K562 (cell line): Measurements from ENCODE around the gene RAB14. TPM values are rescaled to one million over a fixed set of nuclear protein-coding genes. Genes with fewer than 3 reads are reported as not detected.

Source experiments
- ATAC-seq: fragments of 200-7000 bp; cut with Tn5 transposase; 3 replicates; pipeline ENCODE4 v1.9.1; 2020; ENCODE audit warnings: moderate library complexity
- BruUV-seq: library from RNA; stranded (reverse); fragments of 400-500 nt; replicated peaks from 2 replicates; lab custom pipeline; 2021; lab: Mats Ljungman, UMichigan
- CTCF ChIA-PET: fragments of 300-600 bp; formaldehyde crosslinking; extraction: SDS; loops from one replicate; lab custom pipeline; 2021; ENCODE audit warnings: low intra/inter-chr PET ratio; lab: Yijun Ruan, JAX
- POLR2A ChIA-PET: fragments of 300-600, 350-650 bp; sonication (Branson Sonifier 250); formaldehyde crosslinking; extraction: SDS; loops from one replicate; lab custom pipeline; 2021; ENCODE audit warnings: antibody characterized with exemption, inconsistent platforms; lab: Yijun Ruan, JAX
- DNase-seq, 4 experiments: peaks; one replicate each; pipeline versions ENCODE4 v3.0.0 to v3.0.0-alpha.2; 2011 to 2018; ENCODE audit warnings: low spot score in 3 of 4, mixed read lengths in 3 of 4; ENCODE audit errors: extremely low read depth in 1 of 4
- FAIRE-seq: peaks from 2 replicates; lab custom pipeline; 2011; peaks lifted over from hg19 to GRCh38; lab: Jason Lieb, UNC
- H2AFZ ChIP-seq: 2 replicates; pipeline ENCODE4 v1.6.0; 2011; ENCODE audit warnings: low read depth, low read length, control low read depth, inconsistent platforms
- H3K27ac ChIP-seq: fragments of 200-600 bp; 3 replicates; pipeline ENCODE4 v1.8.0; 2011; ENCODE audit warnings: low read depth, mild to moderate bottlenecking, control low read depth, inconsistent platforms, low read length, moderate library complexity, mixed read lengths; ENCODE audit errors: extremely low read depth
- H3K27me3 ChIP-seq, 2 experiments: fragments of 300-600 bp in 1 of 2; 2 replicates in 1 of 2; 3 replicates in 1 of 2; pipeline versions ENCODE4 v1.6.0 to v1.8.0; 2011; ENCODE audit warnings: inconsistent platforms in 2 of 2, low read length in 2 of 2, mild to moderate bottlenecking in 1 of 2, mixed read lengths in 1 of 2, moderate library complexity in 1 of 2; ENCODE audit not compliant: control insufficient read depth in 2 of 2, insufficient read depth in 2 of 2
- H3K36me3 ChIP-seq: fragments of 300-600 bp; 3 replicates; pipeline ENCODE4 v1.8.0; 2011; ENCODE audit warnings: mild to moderate bottlenecking, low read length, inconsistent platforms; ENCODE audit not compliant: control insufficient read depth, insufficient read depth
- H3K4me1 ChIP-seq, 2 experiments: fragments of 200-600 bp in 1 of 2; replicated peaks in 1 of 2; 2 replicates in 1 of 2; 3 replicates in 1 of 2; pipeline versions ENCODE4 v1.5.1 to v1.8.0; 2011; ENCODE audit warnings: inconsistent platforms in 2 of 2, low read length in 2 of 2, mild to moderate bottlenecking in 1 of 2, mixed read lengths in 1 of 2, moderate library complexity in 1 of 2; ENCODE audit not compliant: control insufficient read depth in 2 of 2, insufficient read depth in 2 of 2
- H3K4me2 ChIP-seq: 2 replicates; pipeline ENCODE4 v1.6.1; 2011; ENCODE audit warnings: low read length, control low read depth, inconsistent platforms, mixed read lengths; ENCODE audit not compliant: insufficient read depth
- H3K4me3 ChIP-seq: fragments of 200-600 bp; sonication (generic), shearing (Covaris generic); 2 replicates; pipeline ENCODE4 v1.5.1; 2016; ENCODE audit warnings: control low read depth, inconsistent platforms
- H3K79me2 ChIP-seq: fragments of 200-600 bp; 3 replicates; pipeline ENCODE4 v1.8.0; 2011; ENCODE audit warnings: low read length, inconsistent platforms; ENCODE audit not compliant: control insufficient read depth, insufficient read depth
- H3K9ac ChIP-seq, 2 experiments: 2 replicates each; pipeline versions ENCODE4 v1.6.0 to v1.6.1; 2011; ENCODE audit warnings: low read depth in 2 of 2, low read length in 2 of 2, control low read depth in 1 of 2, inconsistent platforms in 1 of 2, mild to moderate bottlenecking in 1 of 2, mixed read lengths in 1 of 2; ENCODE audit not compliant: insufficient read depth in 1 of 2
- H3K9me1 ChIP-seq: one replicate; pipeline ENCODE4 v1.6.0; 2011; ENCODE audit warnings: inconsistent platforms, mild to moderate bottlenecking, low read length, moderate library complexity; ENCODE audit not compliant: control insufficient read depth, insufficient read depth
- H3K9me3 ChIP-seq: replicated peaks from 2 replicates; pipeline ENCODE4 v1.5.1; 2011; ENCODE audit warnings: low read depth, low read length, inconsistent platforms; ENCODE audit not compliant: control insufficient read depth, insufficient read depth
- H4K20me1 ChIP-seq: replicated peaks from 2 replicates; pipeline ENCODE4 v1.6.1; 2011; ENCODE audit warnings: low read length, inconsistent platforms, mixed read lengths; ENCODE audit not compliant: control insufficient read depth, insufficient read depth
- ADNP ChIP-seq: fragments of 200-800 bp; sonication (Bioruptor generic); IDR thresholded peaks from 2 replicates; pipeline ENCODE4 v1.6.1; 2016; ENCODE audit warnings: missing genetic modification characterization, missing compliant biosample characterization
- ATF7 ChIP-seq: fragments of 450-650 bp; IDR thresholded peaks from 2 replicates; pipeline ENCODE4 v1.7.1; 2014; ENCODE audit warnings: mild to moderate bottlenecking, moderate library complexity
- BACH1 ChIP-seq: fragments of 200-800 bp; sonication (Bioruptor generic); IDR thresholded peaks from 2 replicates; pipeline ENCODE4 v1.6.1; 2016; ENCODE audit warnings: missing genetic modification characterization, missing compliant biosample characterization
- BHLHE40 ChIP-seq: IDR thresholded peaks from 2 replicates; pipeline ENCODE4 v1.6.1; 2011; ENCODE audit warnings: low read length, improper control_type of control experiment
- CAMTA2 ChIP-seq: fragments of 250-450 bp; sonication (Bioruptor Pico); conservative IDR thresholded peaks from 2 replicates; pipeline ENCODE4 v1.5.1; 2022
- GATAD2A ChIP-seq: fragments of 450-650 bp; IDR thresholded peaks from 2 replicates; pipeline ENCODE4 v1.6.1; 2017
- HNRNPLL ChIP-seq: fragments of 200-400 bp; formaldehyde crosslinking; IDR thresholded peaks from 2 replicates; pipeline ENCODE4 v1.6.1; 2017; ENCODE audit warnings: low read length, low read depth, mild to moderate bottlenecking; ENCODE audit not compliant: poor library complexity, severe bottlenecking
- JUND ChIP-seq, 2 experiments: IDR thresholded peaks; 2 replicates in 1 of 2; 3 replicates in 1 of 2; pipeline ENCODE4 v1.6.1; 2011; ENCODE audit warnings: borderline replicate concordance in 2 of 2, low read depth in 2 of 2, low read length in 2 of 2, improper control_type of control experiment in 1 of 2, missing biosample characterization in 1 of 2, missing genetic modification characterization in 1 of 2, missing genetic modification reagents in 1 of 2
- MTF1 ChIP-seq: fragments of 250-450 bp; sonication (Bioruptor Pico); IDR thresholded peaks from 2 replicates; pipeline ENCODE4 v1.9.0; 2021; ENCODE audit warnings: moderate library complexity, mild to moderate bottlenecking, inconsistent platforms, borderline replicate concordance
- RUNX1 ChIP-seq: sonication (generic); IDR thresholded peaks from 2 replicates; pipeline ENCODE4 v1.6.1; 2016; ENCODE audit warnings: antibody characterized with exemption, low read depth
- SUPT5H ChIP-seq: fragments of 450-650 bp; IDR thresholded peaks from 2 replicates; pipeline ENCODE4 v1.6.1; 2016
- XRCC3 ChIP-seq: fragments of 450-650 bp; IDR thresholded peaks from 2 replicates; pipeline ENCODE4 v1.6.1; 2017; ENCODE audit warnings: mild to moderate bottlenecking, moderate library complexity
- ZFP36 ChIP-seq: fragments of 150-350 bp; IDR thresholded peaks from 2 replicates; pipeline ENCODE4 v1.6.1; 2018; ENCODE audit warnings: low read length, low read depth; ENCODE audit not compliant: partially characterized antibody
- ZNF586 ChIP-seq: fragments of 450-650 bp; formaldehyde crosslinking; conservative IDR thresholded peaks from 2 replicates; pipeline ENCODE4 v1.4.0; 2020; ENCODE audit warnings: mild to moderate bottlenecking, moderate library complexity
- ZNF717 ChIP-seq: fragments of 250-450 bp; sonication (Bioruptor Pico); IDR thresholded peaks from 2 replicates; pipeline ENCODE4 v1.5.0; 2021
- ZNF766 ChIP-seq: fragments of 200-800 bp; sonication (Bioruptor generic); conservative IDR thresholded peaks from 2 replicates; pipeline ENCODE4 v1.6.1; 2016; ENCODE audit warnings: missing genetic modification characterization, missing compliant biosample characterization
- WGBS: fragments of 100-300 bp; shearing (Covaris generic); methylation state at CpG from one replicate; pipeline ENCODE4 v1.1.6; 2016; ENCODE audit warnings: low coverage, mixed read lengths; ENCODE audit not compliant: insufficient coverage; ENCODE audit errors: missing lambda C conversion rate; 5-methylcytosine and 5-hydroxymethylcytosine counted together
- in situ Hi-C: fragments of 300-500 bp; cut with MboI; formaldehyde crosslinking; loops from 4 replicates; pipeline ENCODE4 v1.15.0; 2018; ENCODE audit warnings: inconsistent platforms, mixed read lengths
- intact Hi-C: fragments of 100-400 bp; cut with micrococcal nuclease; formaldehyde crosslinking; loops from 2 replicates; pipeline ENCODE4 v1.14.2; 2022
- polyA plus RNA-seq, 8 experiments: library from polyadenylated mRNA; depleted of rRNA in 4 of 8; stranded (reverse) in 5 of 8; unstranded in 3 of 8; fragments of >200 nt; fragmentation: Nextera tagmentation in 2 of 8; fragmentation: Illumina TruSeq in 1 of 8; extraction: Ambion mirVana in 2 of 8; extraction: Trizol in 1 of 8; gene quantifications; 2 replicates each; pipeline versions ENCODE4 v1.2.1 to v1.2.3, GENCODE V29; 2011 to 2014; ENCODE audit warnings: inconsistent platforms in 1 of 8, missing spikeins in 1 of 8
- total RNA-seq, 7 experiments: library from RNA; depleted of rRNA in 6 of 7; stranded (reverse); fragments of >200 nt in 6 of 7; fragmentation: Illumina TruSeq in 2 of 7; extraction: Trizol in 2 of 7; gene quantifications; 2 replicates each; pipeline versions ENCODE4 v1.2.1 to v1.2.3, GENCODE V29; 2011 to 2021; ENCODE audit warnings: low replicate concordance in 1 of 7
- TF ChIP-seq, protein P1 (sequence below): fragments of 450-650 bp; IDR thresholded peaks from 2 replicates; pipeline ENCODE4 v1.6.1; 2017; ENCODE audit warnings: antibody characterized with exemption
- TF ChIP-seq, protein P2 (sequence below), 3 experiments: fragments of 200-800 bp in 1 of 3; fragments of 250-450 bp in 1 of 3; fragments of 450-650 bp in 1 of 3; sonication (Bioruptor Pico) in 1 of 3; sonication (Bioruptor generic) in 1 of 3; formaldehyde crosslinking in 1 of 3; IDR thresholded peaks; 2 replicates each; pipeline versions ENCODE4 v1.6.1 to v1.8.0; 2016 to 2022; ENCODE audit warnings: mild to moderate bottlenecking in 2 of 3, missing genetic modification characterization in 2 of 3, missing compliant biosample characterization in 1 of 3, moderate library complexity in 1 of 3

RAB14 gene
- total and polyA plus RNA-seq, 9 of the 15 experiments (the other 6 are each of a cell fraction or from before 2014, with no cell fraction given): 10.3 to 41.8 (median 20.9) TPM

DNA sequence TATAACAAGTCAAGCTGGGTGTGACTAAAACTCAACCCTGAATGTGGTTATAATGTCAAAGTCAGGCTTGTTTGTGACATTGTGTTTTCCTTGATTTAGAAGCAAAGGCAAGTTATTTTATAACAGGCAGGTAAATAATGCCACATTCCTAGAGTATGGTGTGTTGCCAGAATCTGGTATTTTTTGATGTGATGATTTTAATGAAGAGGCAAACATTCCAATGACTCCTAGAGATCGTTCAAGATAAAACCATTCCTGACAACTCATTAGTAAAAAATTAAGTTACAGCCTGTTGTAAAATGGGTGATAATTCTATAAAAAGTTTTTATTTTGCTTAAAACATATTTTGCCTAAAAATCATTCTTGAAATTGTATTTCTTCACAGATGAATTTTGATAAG, 60.0 kb downstream of the RAB14 start (continued):
- TF ChIP-seq MTF1 (CRISPR knock-in tag): no peak

DNA sequence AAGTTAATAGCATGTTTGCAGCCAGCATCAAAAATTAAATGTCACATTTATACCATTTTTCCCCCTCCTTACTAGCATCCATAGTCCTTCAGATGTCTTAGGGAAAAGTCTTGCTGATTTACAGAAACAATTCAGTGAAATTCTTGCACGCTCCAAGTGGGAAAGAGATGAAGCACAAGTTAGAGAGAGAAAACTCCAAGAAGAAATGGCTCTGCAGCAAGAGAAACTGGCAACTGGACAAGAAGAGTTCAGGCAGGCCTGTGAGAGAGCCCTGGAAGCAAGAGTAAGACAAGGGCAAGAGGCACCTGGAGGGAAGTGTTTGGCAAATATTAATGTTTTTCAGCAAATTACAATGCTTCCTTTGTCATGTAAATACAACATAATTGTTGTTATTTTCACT, 60.4 kb downstream of the RAB14 start:
- 90% methylated on average over 1 of the region's 1 CpG for WGBS
- Histone ChIP-seq H4K20me1 (no peaks in the 10 kb centered on the region), H3K9me1 (no peaks in the 10 kb centered on the region), H3K4me3 (no peak overlapping the region)
- no peak for TF ChIP-seq GATAD2A
- TF ChIP-seq ZFP36: no peak
- TF ChIP-seq JUND (IDR thresholded peaks at IDR 0.05; ENCODE audit: borderline replicate concordance, low read depth, low read length): no peak
- TF ChIP-seq JUND (tag; IDR thresholded peaks at IDR 0.05; ENCODE audit: borderline replicate concordance, low read depth, low read length): no peak
- TF ChIP-seq, protein P1, sequence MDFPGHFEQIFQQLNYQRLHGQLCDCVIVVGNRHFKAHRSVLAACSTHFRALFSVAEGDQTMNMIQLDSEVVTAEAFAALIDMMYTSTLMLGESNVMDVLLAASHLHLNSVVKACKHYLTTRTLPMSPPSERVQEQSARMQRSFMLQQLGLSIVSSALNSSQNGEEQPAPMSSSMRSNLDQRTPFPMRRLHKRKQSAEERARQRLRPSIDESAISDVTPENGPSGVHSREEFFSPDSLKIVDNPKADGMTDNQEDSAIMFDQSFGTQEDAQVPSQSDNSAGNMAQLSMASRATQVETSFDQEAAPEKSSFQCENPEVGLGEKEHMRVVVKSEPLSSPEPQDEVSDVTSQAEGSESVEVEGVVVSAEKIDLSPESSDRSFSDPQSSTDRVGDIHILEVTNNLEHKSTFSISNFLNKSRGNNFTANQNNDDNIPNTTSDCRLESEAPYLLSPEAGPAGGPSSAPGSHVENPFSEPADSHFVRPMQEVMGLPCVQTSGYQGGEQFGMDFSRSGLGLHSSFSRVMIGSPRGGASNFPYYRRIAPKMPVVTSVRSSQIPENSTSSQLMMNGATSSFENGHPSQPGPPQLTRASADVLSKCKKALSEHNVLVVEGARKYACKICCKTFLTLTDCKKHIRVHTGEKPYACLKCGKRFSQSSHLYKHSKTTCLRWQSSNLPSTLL: no peak
- TF ChIP-seq BACH1 (tag): no peak
- TF ChIP-seq ADNP (tag): no peak
- no peak for TF ChIP-seq CAMTA2
- TF ChIP-seq XRCC3: no peak
- TF ChIP-seq, protein P2, sequence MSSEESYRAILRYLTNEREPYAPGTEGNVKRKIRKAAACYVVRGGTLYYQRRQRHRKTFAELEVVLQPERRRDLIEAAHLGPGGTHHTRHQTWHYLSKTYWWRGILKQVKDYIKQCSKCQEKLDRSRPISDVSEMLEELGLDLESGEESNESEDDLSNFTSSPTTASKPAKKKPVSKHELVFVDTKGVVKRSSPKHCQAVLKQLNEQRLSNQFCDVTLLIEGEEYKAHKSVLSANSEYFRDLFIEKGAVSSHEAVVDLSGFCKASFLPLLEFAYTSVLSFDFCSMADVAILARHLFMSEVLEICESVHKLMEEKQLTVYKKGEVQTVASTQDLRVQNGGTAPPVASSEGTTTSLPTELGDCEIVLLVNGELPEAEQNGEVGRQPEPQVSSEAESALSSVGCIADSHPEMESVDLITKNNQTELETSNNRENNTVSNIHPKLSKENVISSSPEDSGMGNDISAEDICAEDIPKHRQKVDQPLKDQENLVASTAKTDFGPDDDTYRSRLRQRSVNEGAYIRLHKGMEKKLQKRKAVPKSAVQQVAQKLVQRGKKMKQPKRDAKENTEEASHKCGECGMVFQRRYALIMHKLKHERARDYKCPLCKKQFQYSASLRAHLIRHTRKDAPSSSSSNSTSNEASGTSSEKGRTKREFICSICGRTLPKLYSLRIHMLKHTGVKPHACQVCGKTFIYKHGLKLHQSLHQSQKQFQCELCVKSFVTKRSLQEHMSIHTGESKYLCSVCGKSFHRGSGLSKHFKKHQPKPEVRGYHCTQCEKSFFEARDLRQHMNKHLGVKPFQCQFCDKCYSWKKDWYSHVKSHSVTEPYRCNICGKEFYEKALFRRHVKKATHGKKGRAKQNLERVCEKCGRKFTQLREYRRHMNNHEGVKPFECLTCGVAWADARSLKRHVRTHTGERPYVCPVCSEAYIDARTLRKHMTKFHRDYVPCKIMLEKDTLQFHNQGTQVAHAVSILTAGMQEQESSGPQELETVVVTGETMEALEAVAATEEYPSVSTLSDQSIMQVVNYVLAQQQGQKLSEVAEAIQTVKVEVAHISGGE (CRISPR knock-in tag; IDR thresholded peaks at IDR 0.05): no peak
- TF ChIP-seq ZNF586 (CRISPR knock-in tag): no peak
- TF ChIP-seq ZNF717: no peak
- TF ChIP-seq SUPT5H: no peak
- TF ChIP-seq RUNX1: no peak
- TF ChIP-seq ZNF766 (CRISPR knock-in tag): no peak
- no peak for TF ChIP-seq ATF7
- TF ChIP-seq BHLHE40: no peak
- no peak for TF ChIP-seq HNRNPLL
- TF ChIP-seq, all 486 proteins: peak for 0
- DNase-seq (no peak), FAIRE-seq (no peak), ATAC-seq (no peak)
- Histone ChIP-seq H3K4me1 (no peaks in the 10 kb centered on the region), H3K36me3 (peaks cover 82% of the 10 kb centered on the region), H3K27ac (no peak overlapping the region), H3K9ac (no peak overlapping the region), H3K79me2 (no peaks in the 10 kb centered on the region), H2AFZ (no peak overlapping the region), H3K27me3 (no peaks in the 10 kb centered on the region), H3K4me2 (no peak overlapping the region), H3K9me3 (no peaks in the 10 kb centered on the region)
- in situ Hi-C loops (no loop called here), intact Hi-C loops (no loop called here)
- CTCF ChIA-PET: no interaction called here
- POLR2A ChIA-PET: no interaction called here
- no TSS peak for BruUV-seq
